ENCODE measurements around the gene CCNG2. TPM values are rescaled to one million over a fixed set of nuclear protein-coding genes. Genes with fewer than 3 reads are reported as not detected.

The CCNG2 gene
- total RNA-seq, 1 experiment from 2014 or later, result 34.1 TPM

DNA sequence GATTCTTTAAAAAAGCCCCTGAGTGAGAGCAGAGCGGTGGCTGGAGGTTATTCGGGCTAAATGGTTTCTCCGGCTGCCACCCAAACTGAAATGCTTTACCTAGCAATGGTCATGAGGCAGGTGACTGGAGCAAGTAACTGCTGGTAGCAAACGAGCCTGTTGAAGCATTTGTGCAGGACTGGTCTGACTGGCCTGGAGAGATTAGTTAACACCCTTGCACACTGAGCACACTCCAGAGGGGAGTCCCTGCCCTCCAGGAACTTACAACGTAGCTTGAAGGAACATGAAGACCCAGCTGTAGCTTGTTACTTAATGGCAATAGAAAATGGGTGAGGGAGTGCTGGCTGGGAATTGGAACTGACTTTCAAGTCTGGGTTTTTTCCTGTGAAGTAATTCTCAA lies 40.4 kb downstream of the CCNG2 start (continued):
- TF ChIP-seq, protein P1, sequence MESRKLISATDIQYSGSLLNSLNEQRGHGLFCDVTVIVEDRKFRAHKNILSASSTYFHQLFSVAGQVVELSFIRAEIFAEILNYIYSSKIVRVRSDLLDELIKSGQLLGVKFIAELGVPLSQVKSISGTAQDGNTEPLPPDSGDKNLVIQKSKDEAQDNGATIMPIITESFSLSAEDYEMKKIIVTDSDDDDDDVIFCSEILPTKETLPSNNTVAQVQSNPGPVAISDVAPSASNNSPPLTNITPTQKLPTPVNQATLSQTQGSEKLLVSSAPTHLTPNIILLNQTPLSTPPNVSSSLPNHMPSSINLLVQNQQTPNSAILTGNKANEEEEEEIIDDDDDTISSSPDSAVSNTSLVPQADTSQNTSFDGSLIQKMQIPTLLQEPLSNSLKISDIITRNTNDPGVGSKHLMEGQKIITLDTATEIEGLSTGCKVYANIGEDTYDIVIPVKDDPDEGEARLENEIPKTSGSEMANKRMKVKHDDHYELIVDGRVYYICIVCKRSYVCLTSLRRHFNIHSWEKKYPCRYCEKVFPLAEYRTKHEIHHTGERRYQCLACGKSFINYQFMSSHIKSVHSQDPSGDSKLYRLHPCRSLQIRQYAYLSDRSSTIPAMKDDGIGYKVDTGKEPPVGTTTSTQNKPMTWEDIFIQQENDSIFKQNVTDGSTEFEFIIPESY (IDR thresholded peaks at IDR 0.05; ENCODE audit: extremely low read depth, insufficient replicate concordance, low read length), result no peak
- TF ChIP-seq ELF1 (IDR thresholded peaks at IDR 0.05; ENCODE audit: borderline replicate concordance, low read depth) (no peak), SP1 (IDR thresholded peaks at IDR 0.05; ENCODE audit: low read depth) (no peak), EZH2 (IDR thresholded peaks at IDR 0.05) (no peak), POLR2A (IDR thresholded peaks at IDR 0.05; ENCODE audit: borderline replicate concordance, extremely low read depth, insufficient read depth, insufficient read length) (no peak), YY1 (IDR thresholded peaks at IDR 0.05; ENCODE audit: extremely low read depth, insufficient replicate concordance, low read depth, low read length) (no peak)

- no peak overlapping the region for H2AFZ ChIP-seq (ENCODE audit: low read depth, low read length, poor library complexity, severe bottlenecking)
- no peaks in the 10 kb centered on the region for H3K27me3 ChIP-seq (ENCODE audit: insufficient read depth, low read length)
- no peaks in the 10 kb centered on the region for H3K36me3 ChIP-seq (ENCODE audit: control insufficient read depth in 1 of 2, insufficient read depth in 2 of 2, low read length in 2 of 2)
- H4K20me1 ChIP-seq (ENCODE audit: insufficient read depth), result no peaks in the 10 kb centered on the region
- ATAC-seq, result no peak
- no peak for DNase-seq (ENCODE audit: low read depth, low spot score)
- H3K27ac ChIP-seq (ENCODE audit: low read depth, low read length), result no peak overlapping the region
- H3K4me3 ChIP-seq (replicated peaks in 1 of 2; ENCODE audit: low read depth in 1 of 2, low read length in 2 of 2), result no peak overlapping the region
- CTCF ChIA-PET, result no interaction called here
- H3K9me2 ChIP-seq (ENCODE audit: insufficient read depth), result no peaks in the 10 kb centered on the region
- H3K9me3 ChIP-seq (ENCODE audit: control insufficient read depth in 1 of 2, insufficient read depth in 1 of 2, low read depth in 1 of 2, low read length in 2 of 2), result no peaks in the 10 kb centered on the region
- RAD21 ChIA-PET (ENCODE audit: low non-redundant PET in 1 of 2, low total read pairs in 2 of 2, uncharacterized antibody in 2 of 2, unreplicated experiment in 2 of 2), result no interaction called here
- H3K79me2 ChIP-seq (ENCODE audit: insufficient read depth, low read length), result no peaks in the 10 kb centered on the region
- POLR2A ChIA-PET, result no interaction called here
- H3K9ac ChIP-seq (ENCODE audit: low read length), result no peak overlapping the region
- intact Hi-C loops (cut with micrococcal nuclease), result no loop called here
- BruUV-seq (replicated peaks), result no TSS peak
- TF ChIP-seq CEBPB (IDR thresholded peaks at IDR 0.05; ENCODE audit: low read depth) (no peak), MAX (IDR thresholded peaks at IDR 0.05) (no peak), ELF1 (IDR thresholded peaks at IDR 0.05; ENCODE audit: borderline replicate concordance, low read depth) (no peak), FOSL1 (IDR thresholded peaks at IDR 0.05; ENCODE audit: low read depth) (no peak), SRF (IDR thresholded peaks at IDR 0.05; ENCODE audit: low read depth) (no peak), SP1 (IDR thresholded peaks at IDR 0.05; ENCODE audit: low read depth) (no peak), POLR2AphosphoS5 (IDR thresholded peaks at IDR 0.05; ENCODE audit: low read depth, low read length) (no peak)
- TF ChIP-seq, protein P1 (IDR thresholded peaks at IDR 0.05; ENCODE audit: extremely low read depth, insufficient replicate concordance, low read length), result no peak
- H3K4me1 ChIP-seq (ENCODE audit: control insufficient read depth in 1 of 2, insufficient read depth in 2 of 2, low read length in 2 of 2), result peaks cover 0 to 9% of the 10 kb centered on the region in 2 experiments; a peak in 1 of 4 replicates
- no peak overlapping the region for H3K4me2 ChIP-seq (ENCODE audit: low read length)
Measured at GRCh38 chr4:77197831-77198230, 40.8 kb downstream of the CCNG2 start.
